Kidney epithelial cell (primary cell): ENCODE data around the gene DIP2A. TPM values are rescaled to one million over a fixed set of nuclear protein-coding genes. Genes with fewer than 3 reads are reported as not detected.

Source experiments
- DNase-seq: peaks from one replicate; pipeline ENCODE4 v3.0.0-alpha.2; 2010; ENCODE audit warnings: low read depth
- H3K27me3 ChIP-seq: 2 replicates; pipeline ENCODE4 v1.6.0; 2011; ENCODE audit warnings: low read length; ENCODE audit not compliant: control insufficient read depth, insufficient read depth
- H3K36me3 ChIP-seq: 2 replicates; pipeline ENCODE4 v1.5.1; 2011; ENCODE audit warnings: low read length; ENCODE audit not compliant: control insufficient read depth, insufficient read depth
- H3K4me3 ChIP-seq: 2 replicates; pipeline ENCODE4 v1.5.1; 2011; ENCODE audit warnings: low read depth, mild to moderate bottlenecking, control low read depth, low read length
- total RNA-seq: library from RNA; depleted of rRNA; stranded (reverse); fragments of >200 nt; gene quantifications from 2 replicates; pipeline ENCODE4 v1.2.3, GENCODE V29; 2015
- TF ChIP-seq, protein P1 (sequence below): IDR thresholded peaks from 2 replicates; pipeline ENCODE4 v1.5.1; 2011; ENCODE audit warnings: mild to moderate bottlenecking, moderate library complexity, low read length, control low read depth, inconsistent platforms; ENCODE audit not compliant: insufficient read depth, poor library complexity, severe bottlenecking

Gene DIP2A
- total RNA-seq, 1 donor from 2014 or later: 16.0 TPM

- Histone ChIP-seq H3K4me3 (no peak overlapping the region), H3K27me3 (no peaks in the 10 kb centered on the region), H3K36me3 (peaks cover 1% of the 10 kb centered on the region)
- TF ChIP-seq, protein P1, sequence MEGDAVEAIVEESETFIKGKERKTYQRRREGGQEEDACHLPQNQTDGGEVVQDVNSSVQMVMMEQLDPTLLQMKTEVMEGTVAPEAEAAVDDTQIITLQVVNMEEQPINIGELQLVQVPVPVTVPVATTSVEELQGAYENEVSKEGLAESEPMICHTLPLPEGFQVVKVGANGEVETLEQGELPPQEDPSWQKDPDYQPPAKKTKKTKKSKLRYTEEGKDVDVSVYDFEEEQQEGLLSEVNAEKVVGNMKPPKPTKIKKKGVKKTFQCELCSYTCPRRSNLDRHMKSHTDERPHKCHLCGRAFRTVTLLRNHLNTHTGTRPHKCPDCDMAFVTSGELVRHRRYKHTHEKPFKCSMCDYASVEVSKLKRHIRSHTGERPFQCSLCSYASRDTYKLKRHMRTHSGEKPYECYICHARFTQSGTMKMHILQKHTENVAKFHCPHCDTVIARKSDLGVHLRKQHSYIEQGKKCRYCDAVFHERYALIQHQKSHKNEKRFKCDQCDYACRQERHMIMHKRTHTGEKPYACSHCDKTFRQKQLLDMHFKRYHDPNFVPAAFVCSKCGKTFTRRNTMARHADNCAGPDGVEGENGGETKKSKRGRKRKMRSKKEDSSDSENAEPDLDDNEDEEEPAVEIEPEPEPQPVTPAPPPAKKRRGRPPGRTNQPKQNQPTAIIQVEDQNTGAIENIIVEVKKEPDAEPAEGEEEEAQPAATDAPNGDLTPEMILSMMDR: no peak
- no peak for DNase-seq
Observed at GRCh38 chr21:46424039-46424591, 34.6 kb upstream of the DIP2A start.

DNA sequence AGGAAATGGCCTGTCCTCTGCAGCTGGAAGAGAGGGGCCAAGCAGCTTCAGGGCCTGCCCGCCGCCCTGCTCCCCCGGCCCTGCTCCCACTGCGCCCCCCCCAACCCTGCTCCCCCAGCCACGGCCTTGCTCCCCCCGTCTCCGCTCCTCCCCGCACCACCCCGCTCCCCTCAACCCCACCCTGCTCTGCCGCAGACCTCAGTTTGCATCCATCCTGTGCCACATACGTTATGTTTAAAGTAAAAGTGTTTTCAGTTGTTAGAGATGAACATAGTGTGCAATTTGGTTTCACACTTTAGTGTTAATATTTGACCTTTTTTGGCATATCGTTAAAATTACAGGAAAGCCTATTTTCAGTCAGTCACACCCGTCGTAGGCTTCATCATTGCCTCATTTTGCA lies 34.1 kb upstream of the DIP2A start:
- DNase-seq: no peak
- no peak overlapping the region for H3K4me3 ChIP-seq
- TF ChIP-seq, protein P1: no peak
- peaks cover 1% of the 10 kb centered on the region for H3K36me3 ChIP-seq
- H3K27me3 ChIP-seq: no peaks in the 10 kb centered on the region

- no peak for DNase-seq
- TF ChIP-seq, protein P1: no peak
- no peak overlapping the region for H3K4me3 ChIP-seq
- peaks cover 1% of the 10 kb centered on the region for H3K36me3 ChIP-seq
- no peaks in the 10 kb centered on the region for H3K27me3 ChIP-seq
Observed at GRCh38 chr21:46425041-46425440, 33.6 kb upstream of the DIP2A start.

DNA sequence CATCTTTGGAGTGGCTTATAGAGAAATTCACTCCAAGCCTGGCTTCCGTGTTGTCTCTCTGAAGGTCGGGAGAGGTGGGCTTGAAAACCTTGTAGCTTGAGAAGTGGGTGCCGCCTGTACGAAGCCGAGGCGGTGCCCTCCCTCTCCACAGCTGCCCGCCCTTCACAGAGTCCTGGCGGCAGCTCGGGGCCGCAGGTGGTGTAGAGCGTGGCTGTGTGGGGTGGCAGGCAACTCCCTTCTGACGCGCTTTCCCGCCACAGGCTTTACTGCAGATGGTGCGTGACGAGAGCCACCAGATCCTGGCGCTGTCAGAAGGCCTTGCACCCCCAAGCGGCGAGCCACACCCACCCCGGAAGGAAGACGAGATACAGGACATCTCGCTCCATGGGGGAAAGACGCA lies 33.1 kb upstream of the DIP2A start:
- H3K4me3 ChIP-seq: no peak overlapping the region
- no peak for DNase-seq
- H3K27me3 ChIP-seq: no peaks in the 10 kb centered on the region
- TF ChIP-seq, protein P1: no peak
- H3K36me3 ChIP-seq: peaks cover 1% of the 10 kb centered on the region

- DNase-seq: no peak
- TF ChIP-seq, protein P1: no peak
- H3K27me3 ChIP-seq: no peaks in the 10 kb centered on the region
- no peak overlapping the region for H3K4me3 ChIP-seq
- peaks cover 1% of the 10 kb centered on the region for H3K36me3 ChIP-seq
Observed at GRCh38 chr21:46426313-46427046, 32.2 kb upstream of the DIP2A start.

- no peak for DNase-seq
- TF ChIP-seq, protein P1: no peak
- H3K27me3 ChIP-seq: no peaks in the 10 kb centered on the region
- H3K36me3 ChIP-seq: peaks cover 1% of the 10 kb centered on the region
- no peak overlapping the region for H3K4me3 ChIP-seq
Observed at GRCh38 chr21:46427516-46427915, 31.2 kb upstream of the DIP2A start.
